ENCODE measurements around the gene LRRC75A. TPM values are rescaled to one million over a fixed set of nuclear protein-coding genes. Genes with fewer than 3 reads are reported as not detected.
"Not testable (repeated sequence)": the region's sequence is repeated elsewhere in the genome, so short reads cannot be mapped to it uniquely, and the experiment has no call there.

Gene LRRC75A, protein sequence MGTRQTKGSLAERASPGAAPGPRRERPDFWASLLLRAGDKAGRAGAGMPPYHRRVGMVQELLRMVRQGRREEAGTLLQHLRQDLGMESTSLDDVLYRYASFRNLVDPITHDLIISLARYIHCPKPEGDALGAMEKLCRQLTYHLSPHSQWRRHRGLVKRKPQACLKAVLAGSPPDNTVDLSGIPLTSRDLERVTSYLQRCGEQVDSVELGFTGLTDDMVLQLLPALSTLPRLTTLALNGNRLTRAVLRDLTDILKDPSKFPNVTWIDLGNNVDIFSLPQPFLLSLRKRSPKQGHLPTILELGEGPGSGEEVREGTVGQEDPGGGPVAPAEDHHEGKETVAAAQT
- total RNA-seq: 1 to 10 TPM in 3 of 4 donors, under 1 TPM in 1; 0.97 to 1.3 (median 1.2) TPM
- polyA plus RNA-seq: 0.63 TPM
- long read RNA-seq, donor 1, partial matches to known transcripts: 0 of 7 reads
- long read RNA-seq, donor 1, other reads (novel, unspliced or antisense): 7 of 7 reads
- long read RNA-seq, donor 2, partial matches to known transcripts: 0 of 7 reads
- long read RNA-seq, donor 2, other reads (novel, unspliced or antisense): 6 of 7 reads
- long read RNA-seq, donor 3, partial matches to known transcripts: 0 of 17 reads
- long read RNA-seq, donor 3, other reads (novel, unspliced or antisense): 17 of 17 reads
- long read RNA-seq, donor 4: 0 reads

GRCh38 chr17:16491703-16492612 is at the start of gene LRRC75A:
Gene LRRC75A (minus strand): TSS chr17:16492193. CDS start chr17:16491990, 203 bp downstream.
- WGBS: 1% methylated on average over 108 of the region's 134 CpGs
- no peak within 1 kb of the TSS for H3K27ac ChIP-seq (ENCODE audit: low read length)
- H3K4me3 ChIP-seq (ENCODE audit: low read length): peak within 1 kb of the TSS; percentile 94
- intact Hi-C loops (cut with DNase I): no loop called here
- DNase-seq (peak; percentile 53 to 84 (median 80)), ATAC-seq (peak; percentile 76 to 84)
- no peaks in the 10 kb centered on the region for H3K9me3 ChIP-seq (ENCODE audit: control insufficient read depth, low read length)
- peaks cover 6% of the 10 kb centered on the region for H3K4me1 ChIP-seq (ENCODE audit: control insufficient read depth, insufficient read depth, low read length)
- H3K27me3 ChIP-seq (ENCODE audit: control insufficient read depth, insufficient read depth): no peaks in the 10 kb centered on the region

DNA sequence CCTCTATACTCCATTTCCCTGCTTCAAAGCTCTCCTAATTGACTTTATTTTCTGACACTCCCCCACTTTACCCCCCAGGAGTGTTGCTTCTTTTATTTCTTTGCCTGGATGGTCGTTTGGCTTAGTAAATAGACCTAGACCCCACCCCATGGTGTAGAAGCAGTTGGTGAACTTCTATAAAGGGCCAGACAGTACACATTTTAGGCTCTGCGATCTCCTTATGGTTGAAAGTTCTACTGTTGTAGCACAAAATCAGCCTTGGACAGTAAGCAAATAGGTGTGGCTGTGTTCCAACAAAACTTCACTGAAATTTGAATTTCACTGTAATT is 45.1 kb upstream of the LRRC75A start:
- ATAC-seq (no peak), DNase-seq (no peak)
- Histone ChIP-seq H3K9me3 (ENCODE audit: control insufficient read depth, low read length) (no peaks in the 10 kb centered on the region), H3K4me1 (ENCODE audit: control insufficient read depth, insufficient read depth, low read length) (no peaks in the 10 kb centered on the region), H3K27ac (ENCODE audit: low read length) (no peak overlapping the region), H3K4me3 (ENCODE audit: low read length) (no peak overlapping the region), H3K27me3 (ENCODE audit: control insufficient read depth, insufficient read depth) (no peaks in the 10 kb centered on the region)
- intact Hi-C loops (cut with DNase I): loop anchor here in 1 of 4 donors (5.0 to 10.0 kb wide), 2 partner anchors 50 to 458 kb away; no protein-coding TSS in a partner anchor
- 47% methylated on average over 2 of the region's 2 CpGs for WGBS

GRCh38 chr17:16534236-16534635 is 42.2 kb upstream of the LRRC75A start:
- H3K4me3 ChIP-seq (ENCODE audit: low read length): no peak overlapping the region
- no peaks in the 10 kb centered on the region for H3K4me1 ChIP-seq (ENCODE audit: control insufficient read depth, insufficient read depth, low read length)
- no peak overlapping the region for H3K27ac ChIP-seq (ENCODE audit: low read length)
- no peaks in the 10 kb centered on the region for H3K27me3 ChIP-seq (ENCODE audit: control insufficient read depth, insufficient read depth)
- no peaks in the 10 kb centered on the region for H3K9me3 ChIP-seq (ENCODE audit: control insufficient read depth, low read length)
- ATAC-seq: no peak
- DNase-seq: no peak
- intact Hi-C loops (cut with DNase I): loop anchor here in 1 of 4 donors (10.0 kb wide), 1 partner anchor 461 kb away; no protein-coding TSS in a partner anchor
- WGBS: 92% methylated on average over 1 of the region's 1 CpG

GRCh38 chr17:16529906-16530305 is 37.9 kb upstream of the LRRC75A start:
- Histone ChIP-seq H3K4me1 (ENCODE audit: control insufficient read depth, insufficient read depth, low read length) (no peaks in the 10 kb centered on the region), H3K27ac (ENCODE audit: low read length) (no peak overlapping the region), H3K4me3 (ENCODE audit: low read length) (no peak overlapping the region), H3K9me3 (ENCODE audit: control insufficient read depth, low read length) (no peaks in the 10 kb centered on the region), H3K27me3 (ENCODE audit: control insufficient read depth, insufficient read depth) (no peaks in the 10 kb centered on the region)
- DNase-seq (no peak), ATAC-seq (no peak)
- 75% methylated on average over 4 of the region's 4 CpGs for WGBS
- intact Hi-C loops (cut with DNase I): loop anchor here in 3 of 4 donors (10.0 kb wide), 2 partner anchors 165 to 465 kb away; no protein-coding TSS in a partner anchor

DNA sequence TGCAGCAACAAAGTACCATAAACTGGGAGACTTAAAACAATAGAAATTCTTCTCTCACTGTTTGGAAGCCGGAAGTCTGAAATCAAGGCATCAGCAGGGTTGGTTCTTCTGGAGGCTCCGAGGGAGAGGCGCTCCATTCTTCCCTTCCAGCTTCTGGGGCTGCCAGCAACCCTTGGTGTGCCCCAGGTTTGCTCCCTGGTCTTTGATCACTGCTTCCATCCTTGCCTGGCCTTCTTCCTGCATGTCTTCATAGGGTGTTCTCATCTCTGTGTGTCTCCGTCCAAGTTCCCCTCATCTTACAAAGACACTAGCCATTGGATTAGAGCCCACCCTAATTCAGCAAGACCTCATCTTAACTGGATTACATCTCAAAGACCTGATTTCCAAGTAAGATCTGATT is 35.3 kb upstream of the LRRC75A start:
- Histone ChIP-seq H3K27ac (ENCODE audit: low read length) (no peak overlapping the region), H3K9me3 (ENCODE audit: control insufficient read depth, low read length) (no peaks in the 10 kb centered on the region), H3K27me3 (ENCODE audit: control insufficient read depth, insufficient read depth) (no peaks in the 10 kb centered on the region), H3K4me3 (ENCODE audit: low read length) (no peak overlapping the region), H3K4me1 (ENCODE audit: control insufficient read depth, insufficient read depth, low read length) (no peaks in the 10 kb centered on the region)
- no peak for ATAC-seq
- intact Hi-C loops (cut with DNase I): loop anchor here in 2 of 4 donors (10.0 kb wide), 1 partner anchor 162 kb away; no protein-coding TSS in a partner anchor
- 70% methylated on average over 4 of the region's 4 CpGs for WGBS
- no peak for DNase-seq

GRCh38 chr17:16525556-16525955 is 33.6 kb upstream of the LRRC75A start:
- H3K27ac ChIP-seq (ENCODE audit: low read length); H3K27me3 ChIP-seq (ENCODE audit: control insufficient read depth, insufficient read depth); ATAC-seq; H3K4me3 ChIP-seq (ENCODE audit: low read length); H3K4me1 ChIP-seq (ENCODE audit: control insufficient read depth, insufficient read depth, low read length); H3K9me3 ChIP-seq (ENCODE audit: control insufficient read depth, low read length); DNase-seq: not testable (repeated sequence)
- 92% methylated on average over 6 of the region's 6 CpGs for WGBS
- intact Hi-C loops (cut with DNase I): loop anchor here in 2 of 4 donors (10.0 kb wide), 1 partner anchor 161 kb away; no protein-coding TSS in a partner anchor

- no peaks in the 10 kb centered on the region for H3K4me1 ChIP-seq (ENCODE audit: control insufficient read depth, insufficient read depth, low read length)
- no peaks in the 10 kb centered on the region for H3K9me3 ChIP-seq (ENCODE audit: control insufficient read depth, low read length)
- intact Hi-C loops (cut with DNase I): loop anchor here (2.0 to 10.0 kb wide), 4 partner anchors 68 to 159 kb away; no protein-coding TSS in a partner anchor
- DNase-seq (peak; percentile 66 to 73 (median 73)), ATAC-seq (peak; percentile 90 to 93)
- WGBS: 27% methylated on average over 7 of the region's 7 CpGs
- H3K27me3 ChIP-seq (ENCODE audit: control insufficient read depth, insufficient read depth): no peaks in the 10 kb centered on the region
- no peak overlapping the region for H3K4me3 ChIP-seq (ENCODE audit: low read length)
- H3K27ac ChIP-seq (ENCODE audit: low read length): no peak overlapping the region
Observed at GRCh38 chr17:16521070-16521727, 29.2 kb upstream of the LRRC75A start.

- Histone ChIP-seq H3K4me3 (ENCODE audit: low read length) (no peak overlapping the region), H3K4me1 (ENCODE audit: control insufficient read depth, insufficient read depth, low read length) (no peaks in the 10 kb centered on the region), H3K27ac (ENCODE audit: low read length) (no peak overlapping the region), H3K27me3 (ENCODE audit: control insufficient read depth, insufficient read depth) (no peaks in the 10 kb centered on the region), H3K9me3 (ENCODE audit: control insufficient read depth, low read length) (no peaks in the 10 kb centered on the region)
- ATAC-seq (no peak), DNase-seq (no peak)
- intact Hi-C loops (cut with DNase I): no loop called here
Observed at GRCh38 chr17:16519021-16519420, 27.0 kb upstream of the LRRC75A start.

DNA sequence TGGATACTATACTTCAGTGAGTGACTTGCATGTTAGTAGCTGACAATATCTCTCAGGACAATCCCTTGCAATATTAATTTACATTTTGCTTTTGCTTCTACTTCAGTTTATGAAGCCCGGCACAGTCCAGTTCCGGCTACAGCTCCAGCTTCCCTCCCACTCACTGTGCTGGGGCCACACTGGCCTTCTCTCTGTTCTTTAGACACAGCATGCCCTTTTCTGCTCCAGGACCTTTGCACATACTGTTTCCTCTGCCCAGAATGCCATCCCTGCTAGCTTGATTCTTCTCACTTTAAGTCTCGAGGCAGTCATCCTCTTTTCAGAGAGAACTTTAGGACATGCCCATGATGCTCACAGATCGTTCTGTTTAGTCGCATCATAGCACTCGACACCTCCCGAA is 25.5 kb upstream of the LRRC75A start:
- H3K27me3 ChIP-seq (ENCODE audit: control insufficient read depth, insufficient read depth): no peaks in the 10 kb centered on the region
- intact Hi-C loops (cut with DNase I): no loop called here
- no peaks in the 10 kb centered on the region for H3K9me3 ChIP-seq (ENCODE audit: control insufficient read depth, low read length)
- ATAC-seq: no peak
- no peak overlapping the region for H3K4me3 ChIP-seq (ENCODE audit: low read length)
- WGBS: 83% methylated on average over 7 of the region's 7 CpGs
- no peak for DNase-seq
- no peaks in the 10 kb centered on the region for H3K4me1 ChIP-seq (ENCODE audit: control insufficient read depth, insufficient read depth, low read length)
- H3K27ac ChIP-seq (ENCODE audit: low read length): no peak overlapping the region

DNA sequence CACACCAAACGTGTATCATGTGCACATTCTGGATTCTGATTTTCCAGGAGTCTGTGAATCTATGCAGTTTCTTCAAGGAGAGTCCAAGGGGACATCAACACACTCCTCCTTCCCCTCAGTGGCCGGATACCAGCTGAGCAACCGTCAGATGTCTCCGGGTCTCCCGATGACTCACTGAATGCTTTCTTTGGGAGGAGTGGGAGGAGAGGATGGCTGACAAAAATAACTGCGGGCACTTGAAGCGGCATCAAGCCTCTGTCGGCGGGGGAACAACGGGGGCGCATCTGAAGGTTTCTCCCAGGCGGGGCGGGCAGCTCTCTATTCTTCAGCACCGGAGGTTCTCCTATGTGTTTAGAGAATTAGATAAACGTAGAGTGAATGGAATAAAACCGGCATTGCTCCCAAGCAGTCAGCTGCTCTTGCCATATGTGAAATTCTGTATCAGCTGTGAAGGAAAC is 24.6 kb upstream of the LRRC75A start:
- Histone ChIP-seq H3K27me3 (ENCODE audit: control insufficient read depth, insufficient read depth) (no peaks in the 10 kb centered on the region), H3K27ac (ENCODE audit: low read length) (no peak overlapping the region), H3K9me3 (ENCODE audit: control insufficient read depth, low read length) (no peaks in the 10 kb centered on the region), H3K4me3 (ENCODE audit: low read length) (no peak overlapping the region), H3K4me1 (ENCODE audit: control insufficient read depth, insufficient read depth, low read length) (no peaks in the 10 kb centered on the region)
- intact Hi-C loops (cut with DNase I): no loop called here
- peak in 2 of 3 donors; percentile 25 to 70 for DNase-seq
- 6% methylated on average over 16 of the region's 16 CpGs for WGBS
- ATAC-seq: peak; percentile 63 to 87
